Heart left ventricle (tissue), 16 donors: ENCODE measurements around the gene ZNF79. TPM values are rescaled to one million over a fixed set of nuclear protein-coding genes. Genes with fewer than 3 reads are reported as not detected.

Source experiments
- ATAC-seq, 4 donors: fragments of 200-7000 bp; cut with Tn5 transposase; one replicate each; pipeline ENCODE4 v1.9.1; 2020 to 2022; ENCODE audit warnings: moderate library complexity in 4 of 4, mild to moderate bottlenecking in 3 of 4, moderate number of reproducible peaks in 1 of 4
- DNase-seq, 5 donors: peaks; one replicate each; pipeline ENCODE4 v3.0.0-alpha.2; 2020
- H3K27ac ChIP-seq, 12 donors: fragments of 200-600 bp; sonication (generic) in 4 of 12; one replicate each; pipeline versions ENCODE4 v1.5.0 to v1.8.0; 2016 to 2022; ENCODE audit warnings: mild to moderate bottlenecking in 2 of 12
- H3K27me3 ChIP-seq, 9 donors: fragments of 200-600 bp; sonication (generic) in 2 of 9; one replicate each; pipeline versions ENCODE4 v1.5.1 to v1.8.0; 2016 to 2022; ENCODE audit warnings: mild to moderate bottlenecking in 3 of 9
- H3K36me3 ChIP-seq, 9 donors: fragments of 200-600 bp; sonication (generic) in 2 of 9; one replicate each; pipeline versions ENCODE4 v1.5.0 to v1.8.0; 2018 to 2022; ENCODE audit warnings: mild to moderate bottlenecking in 2 of 9
- H3K4me1 ChIP-seq, 12 donors: fragments of 200-600 bp; sonication (generic) in 4 of 12; one replicate each; pipeline versions ENCODE4 v1.5.0 to v1.8.0; 2016 to 2022; ENCODE audit warnings: mild to moderate bottlenecking in 3 of 12
- H3K4me3 ChIP-seq, 12 donors: fragments of 200-600 bp; sonication (generic) in 4 of 12; one replicate each; pipeline versions ENCODE4 v1.5.0 to v1.8.0; 2017 to 2022; ENCODE audit warnings: mild to moderate bottlenecking in 9 of 12, moderate library complexity in 4 of 12
- H3K9me3 ChIP-seq, 12 donors: fragments of 200-600 bp; sonication (generic) in 4 of 12; one replicate each; pipeline versions ENCODE4 v1.5.0 to v1.8.0; 2016 to 2022; ENCODE audit warnings: mild to moderate bottlenecking in 1 of 12
- POLR2A ChIP-seq, 2 donors: fragments of 450-650 bp; IDR thresholded peaks; one replicate each; pipeline ENCODE4 v1.6.1; 2017; ENCODE audit warnings: antibody characterized with exemption in 2 of 2, mild to moderate bottlenecking in 2 of 2, moderate library complexity in 2 of 2
- WGBS, 4 donors: extraction: QIAGEN DNeasy Blood & Tissue Kit in 2 of 4; methylation state at CpG; one replicate each; pipeline versions ENCODE4 v1.1.5 to v1.1.7; 2013 to 2018; 5-methylcytosine and 5-hydroxymethylcytosine counted together
- intact Hi-C, 10 donors: fragments of 100-400 bp; cut with DNase I; formaldehyde crosslinking; loops; one replicate each; pipeline versions ENCODE4 v1.11.1 to v1.14.2; 2022
- polyA plus RNA-seq, 2 donors: library from polyadenylated mRNA; stranded (reverse); fragments of 200-250 nt; gene quantifications; one replicate each; pipeline ENCODE4 v1.2.3, GENCODE V29; 2013
- total RNA-seq, 9 donors: library from RNA; depleted of rRNA in 2 of 9; stranded (reverse); fragments of >200 nt in 2 of 9; fragmentation: NEBNext Ultra II Directional in 3 of 9; extraction: Animal tissue kit (Norgen Biotek cat#: 25700) in 3 of 9; gene quantifications; one replicate each; pipeline versions ENCODE4 v1.1.0 to v1.2.4, GENCODE V29; 2016 to 2023
- TF ChIP-seq, protein P1 (sequence below), 12 donors: fragments of 200-600 bp; sonication (generic) in 4 of 12; IDR thresholded peaks; one replicate each; pipeline versions ENCODE4 v1.5.0 to v1.8.0; 2018 to 2022; ENCODE audit warnings: antibody characterized with exemption in 12 of 12, mild to moderate bottlenecking in 5 of 12
- donor health status: ischemic (EF 13 %, LVEDD 7.1; RV severe dilation, severe dysfunction).
- donor health status: healthy with polysubstance abuse.
- donor health status: DM: no; HTN: yes; CAD: no.
- donor health status: DM: no; HTN: no; CAD: no.
- donor health status: ischemic (EF 25% LVEDD 6.9; RV normal size, moderate dysfunction).
- donor health status: ischemic (EF 25% LVEDD 5.7; RV mildly dilated, moderate dysfunction).
- donor health status: healthy.
- donor health status: DM: yes; HTN: yes; CAD: no.
- donor health status: ischemic (EF 35%, LVEDD 5.7; RV mildly dilated, moderate dysfunction).
- donor health status: nonischemic (EF 11% LVEDD 7.7; RV severe dilation, severe dysfunction).
- donor health status: DM: yes; HTN: yes; CAD: no.
- donor health status: PGD.
- donor health status: ischemic (EF 29% LVEDD 5.4; RV normal size, mild dysfunction).
- donor health status: nonischemic (EF 23%, LVEDD 6.1; RV moderate dilation, normal function).

The ZNF79 gene
- total and polyA plus RNA-seq, 11 donors: 3.1 to 7.4 (median 5.6) TPM

DNA sequence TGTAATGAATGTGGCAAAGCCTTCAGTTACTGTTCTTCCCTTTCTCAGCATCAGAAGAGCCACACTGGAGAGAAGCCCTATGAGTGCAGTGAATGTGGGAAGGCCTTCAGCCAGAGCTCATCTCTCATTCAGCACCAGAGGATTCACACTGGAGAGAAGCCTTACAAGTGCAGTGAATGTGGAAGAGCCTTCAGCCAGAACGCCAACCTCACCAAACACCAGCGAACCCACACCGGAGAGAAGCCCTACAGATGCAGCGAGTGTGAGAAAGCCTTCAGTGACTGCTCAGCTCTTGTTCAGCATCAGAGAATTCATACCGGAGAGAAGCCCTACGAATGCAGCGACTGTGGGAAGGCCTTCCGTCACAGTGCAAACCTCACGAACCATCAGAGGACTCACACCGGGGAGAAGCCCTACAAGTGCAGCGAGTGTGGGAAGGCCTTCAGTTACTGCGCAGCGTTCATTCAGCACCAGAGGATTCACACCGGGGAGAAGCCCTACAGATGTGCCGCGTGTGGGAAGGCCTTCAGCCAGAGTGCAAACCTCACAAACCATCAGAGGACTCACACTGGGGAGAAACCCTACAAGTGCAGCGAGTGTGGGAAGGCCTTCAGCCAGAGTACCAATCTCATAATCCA lies 20.2 kb downstream of the ZNF79 start:
- intact Hi-C loops: no loop called here
- Histone ChIP-seq H3K4me1 (peaks cover 0 to 12% (median 7%) of the 10 kb centered on the region in 12 donors), H3K4me3 (no peak overlapping the region), H3K27me3 (no peaks in the 10 kb centered on the region), H3K27ac (peak overlapping the region in 1 of 12 donors; percentile 40), H3K36me3 (peaks cover 0 to 99% (median 98%) of the 10 kb centered on the region in 9 donors), H3K9me3 (peaks cover 0 to 8% (median 0%) of the 10 kb centered on the region in 12 donors)
- DNase-seq (no peak), ATAC-seq (no peak)
- TF ChIP-seq POLR2A (IDR thresholded peaks at IDR 0.05): no peak
- TF ChIP-seq, protein P1, sequence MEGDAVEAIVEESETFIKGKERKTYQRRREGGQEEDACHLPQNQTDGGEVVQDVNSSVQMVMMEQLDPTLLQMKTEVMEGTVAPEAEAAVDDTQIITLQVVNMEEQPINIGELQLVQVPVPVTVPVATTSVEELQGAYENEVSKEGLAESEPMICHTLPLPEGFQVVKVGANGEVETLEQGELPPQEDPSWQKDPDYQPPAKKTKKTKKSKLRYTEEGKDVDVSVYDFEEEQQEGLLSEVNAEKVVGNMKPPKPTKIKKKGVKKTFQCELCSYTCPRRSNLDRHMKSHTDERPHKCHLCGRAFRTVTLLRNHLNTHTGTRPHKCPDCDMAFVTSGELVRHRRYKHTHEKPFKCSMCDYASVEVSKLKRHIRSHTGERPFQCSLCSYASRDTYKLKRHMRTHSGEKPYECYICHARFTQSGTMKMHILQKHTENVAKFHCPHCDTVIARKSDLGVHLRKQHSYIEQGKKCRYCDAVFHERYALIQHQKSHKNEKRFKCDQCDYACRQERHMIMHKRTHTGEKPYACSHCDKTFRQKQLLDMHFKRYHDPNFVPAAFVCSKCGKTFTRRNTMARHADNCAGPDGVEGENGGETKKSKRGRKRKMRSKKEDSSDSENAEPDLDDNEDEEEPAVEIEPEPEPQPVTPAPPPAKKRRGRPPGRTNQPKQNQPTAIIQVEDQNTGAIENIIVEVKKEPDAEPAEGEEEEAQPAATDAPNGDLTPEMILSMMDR (IDR thresholded peaks at IDR 0.05): no peak
- WGBS, 4 donors: 87 to 99% (median 92%) methylated on average over 17 of the region's 17 CpGs

DNA sequence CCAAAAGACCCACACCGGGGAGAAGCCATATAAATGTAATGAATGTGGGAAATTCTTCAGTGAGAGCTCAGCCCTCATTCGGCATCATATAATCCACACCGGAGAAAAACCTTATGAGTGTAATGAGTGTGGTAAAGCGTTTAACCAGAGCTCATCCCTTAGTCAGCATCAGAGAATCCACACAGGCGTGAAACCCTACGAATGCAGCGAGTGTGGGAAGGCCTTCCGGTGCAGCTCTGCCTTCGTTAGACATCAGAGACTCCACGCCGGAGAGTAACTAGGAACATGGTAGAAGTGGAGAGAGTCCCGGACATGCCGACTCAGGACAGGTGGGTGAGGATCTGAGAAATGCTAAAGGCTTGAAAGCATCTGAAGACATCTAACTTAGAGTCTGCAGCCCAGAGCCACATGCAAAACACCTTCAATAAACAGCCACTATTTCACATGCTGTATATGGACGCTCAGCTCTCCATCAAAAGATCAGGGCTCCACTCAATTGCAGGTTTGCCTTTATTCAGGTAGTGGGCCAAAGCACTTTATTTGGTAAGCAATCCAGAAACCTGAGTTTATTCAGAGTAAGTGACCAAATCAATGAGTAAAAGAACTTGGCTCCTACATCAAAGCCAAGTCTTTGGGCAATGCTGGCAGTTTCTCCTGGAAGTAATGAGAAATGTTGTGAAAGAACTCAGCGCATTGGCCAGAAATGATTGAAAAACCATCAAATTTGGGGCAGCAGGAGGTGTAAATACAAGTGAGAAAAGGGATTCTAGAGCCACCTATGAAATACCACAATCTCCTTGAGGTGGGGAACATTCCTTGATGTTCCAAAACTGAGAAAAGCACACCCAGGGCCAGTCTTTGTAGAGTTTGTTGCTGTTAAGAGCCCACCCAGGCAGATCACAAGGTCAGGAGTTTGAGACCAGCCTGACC lies 21.0 kb downstream of the ZNF79 start:
- peaks cover 0 to 20% (median 15%) of the 10 kb centered on the region in 12 donors for H3K4me1 ChIP-seq
- no peak for DNase-seq
- 95 to 96% (median 96%) methylated on average over 12 to 15 of the region's 15 CpGs for WGBS, 4 donors
- H3K27ac ChIP-seq: no peak overlapping the region
- ATAC-seq: no peak
- intact Hi-C loops: no loop called here
- H3K36me3 ChIP-seq: peaks cover 0 to 98% (median 92%) of the 10 kb centered on the region in 9 donors
- no peak overlapping the region for H3K4me3 ChIP-seq
- TF ChIP-seq, protein P1 (IDR thresholded peaks at IDR 0.05): no peak
- TF ChIP-seq POLR2A (IDR thresholded peaks at IDR 0.05): no peak
- no peaks in the 10 kb centered on the region for H3K27me3 ChIP-seq
- peaks cover 0 to 8% (median 0%) of the 10 kb centered on the region in 12 donors for H3K9me3 ChIP-seq

DNA sequence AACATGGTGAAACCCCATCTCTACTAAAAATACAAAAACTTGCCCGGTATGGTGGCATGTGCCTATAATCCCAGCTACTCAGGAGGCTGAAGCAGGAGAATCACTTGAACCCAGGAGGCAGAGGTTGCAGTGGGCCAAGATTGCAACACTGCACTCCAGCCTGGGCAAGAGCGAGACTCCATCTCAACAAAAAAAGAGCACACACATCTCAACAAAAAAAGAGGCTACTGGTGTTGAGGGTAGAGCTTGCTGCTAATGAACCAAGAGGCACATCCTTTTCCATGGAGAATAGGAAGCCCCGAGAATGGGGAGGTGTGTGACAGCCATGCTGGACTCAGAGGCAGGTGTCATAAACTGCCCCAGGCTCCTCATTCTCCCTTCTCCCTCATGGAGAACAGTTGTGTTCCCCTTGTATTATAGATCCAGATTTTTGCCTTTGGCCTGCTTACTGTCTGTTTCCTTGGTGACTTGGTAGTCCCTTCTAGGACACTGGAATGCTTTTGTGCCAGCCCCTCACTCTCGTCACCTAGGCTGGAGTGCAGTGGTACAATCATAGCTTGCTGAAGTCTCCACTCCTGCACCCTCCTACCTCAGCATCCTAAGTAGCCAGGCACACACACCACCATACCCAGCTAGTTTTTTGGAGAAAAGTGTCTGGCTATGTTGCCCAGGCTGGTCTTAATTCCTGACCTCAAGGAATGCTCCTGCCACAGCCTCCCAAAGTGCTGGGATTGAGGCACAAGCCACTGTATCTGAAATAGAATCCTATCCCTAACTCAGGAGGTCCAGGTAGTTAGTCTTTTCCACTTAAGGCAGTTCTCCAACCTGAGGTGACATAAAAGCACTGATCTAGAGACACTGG lies 21.9 kb downstream of the ZNF79 start:
- H3K4me1 ChIP-seq: peaks cover 0 to 24% (median 19%) of the 10 kb centered on the region in 12 donors
- no peak overlapping the region for H3K4me3 ChIP-seq
- H3K36me3 ChIP-seq: peaks cover 0 to 89% (median 83%) of the 10 kb centered on the region in 9 donors
- DNase-seq: no peak
- no peak for ATAC-seq
- WGBS, 4 donors: 85 to 89% (median 87%) methylated on average over 4 of the region's 4 CpGs
- no peak for TF ChIP-seq POLR2A (IDR thresholded peaks at IDR 0.05)
- TF ChIP-seq, protein P1 (IDR thresholded peaks at IDR 0.05): no peak
- H3K27ac ChIP-seq: no peak overlapping the region
- intact Hi-C loops: no loop called here
- no peaks in the 10 kb centered on the region for H3K27me3 ChIP-seq
- peaks cover 0 to 8% (median 0%) of the 10 kb centered on the region in 12 donors for H3K9me3 ChIP-seq
